ENCODE data around the gene FBXO10. TPM values are rescaled to one million over a fixed set of nuclear protein-coding genes. Genes with fewer than 3 reads are reported as not detected.

Gene FBXO10
- total and polyA plus RNA-seq, 2 of the 4 experiments (the other 2 are of a cell fraction), result 6.6 to 6.7 TPM

GRCh38 chr9:37619806-37620205 lies 43.6 kb upstream of the FBXO10 start:
- peak overlapping the region; percentile 26; the same call in 1 of the 2 replicates for H2BK120ac ChIP-seq (ENCODE audit: low read depth, low read length)
- peak overlapping the region; percentile 55; the same call in 1 of the 2 replicates for H2BK20ac ChIP-seq (ENCODE audit: low read depth, low read length)
- TF ChIP-seq BHLHE40 (IDR thresholded peaks at IDR 0.05; ENCODE audit: low read depth, low read length), result no peak
- no peak for TF ChIP-seq POLR2A (IDR thresholded peaks at IDR 0.05; ENCODE audit: low read depth, low read length)
- no peak for TF ChIP-seq FOS (IDR thresholded peaks at IDR 0.05; ENCODE audit: low read depth, low read length)
- no peak for TF ChIP-seq CEBPB (IDR thresholded peaks at IDR 0.05; ENCODE audit: low read depth, low read length)
- TF ChIP-seq NFE2L2 (IDR thresholded peaks at IDR 0.05; ENCODE audit: low read depth, low read length), result no peak
- TF ChIP-seq SMC3 (IDR thresholded peaks at IDR 0.05; ENCODE audit: low read depth, low read length), result no peak
- TF ChIP-seq USF2 (IDR thresholded peaks at IDR 0.05; ENCODE audit: low read depth, low read length), result no peak
- TF ChIP-seq MXI1 (IDR thresholded peaks at IDR 0.05; ENCODE audit: borderline replicate concordance, low read depth, low read length), result no peak
- no peak for TF ChIP-seq ELK1 (IDR thresholded peaks at IDR 0.05; ENCODE audit: borderline replicate concordance, low read depth, low read length)
- TF ChIP-seq MAZ (IDR thresholded peaks at IDR 0.05; ENCODE audit: borderline replicate concordance, low read depth, low read length), result no peak
- TF ChIP-seq RAD21 (IDR thresholded peaks at IDR 0.05; ENCODE audit: low read length), result no peak
- TF ChIP-seq MAFK (IDR thresholded peaks at IDR 0.05; ENCODE audit: low read depth, low read length), result no peak
- no peak for TF ChIP-seq CHD1 (IDR thresholded peaks at IDR 0.05; ENCODE audit: low read depth, low read length)
- TF ChIP-seq CTCF (conservative IDR thresholded peaks at IDR 0.05; ENCODE audit: low read depth, low read length), result no peak
- H3K27ac ChIP-seq (ENCODE audit: insufficient read depth, low read length), result no peak overlapping the region
- H3K23ac ChIP-seq (ENCODE audit: low read depth, low read length), result no peak overlapping the region
- no peak overlapping the region for H2AFZ ChIP-seq (replicated peaks; ENCODE audit: low read length, poor library complexity)
- H3K4me1 ChIP-seq (ENCODE audit: control insufficient read depth, insufficient read depth, low read length), result peaks cover 4% of the 10 kb centered on the region
- dilution Hi-C loops (cut with HindIII; ENCODE audit: low sequenced_read_pairs, unreplicated experiment) (no loop called here), in situ Hi-C loops (cut with MboI; ENCODE audit: low sequenced_read_pairs) (no loop called here), intact Hi-C loops (cut with micrococcal nuclease) (no loop called here)
- H4K20me1 ChIP-seq (ENCODE audit: insufficient read depth, low read length), result no peaks in the 10 kb centered on the region
- H3K4me2 ChIP-seq (ENCODE audit: low read depth, low read length), result no peak overlapping the region
- no peaks in the 10 kb centered on the region for H3K9me3 ChIP-seq (ENCODE audit: control insufficient read depth, insufficient read depth, low read length)
- no peaks in the 10 kb centered on the region; a peak in 1 of 4 replicates for H3K79me1 ChIP-seq (ENCODE audit: low read depth in 1 of 2, low read length in 2 of 2)
- ChIA-PET POLR2A (ENCODE audit: unreplicated experiment) (no interaction called here), CTCF (no interaction called here)
- peaks cover 3% of the 10 kb centered on the region for H3K9me1 ChIP-seq (ENCODE audit: insufficient read depth, low read length)
- H2BK5ac ChIP-seq (ENCODE audit: low read depth, low read length, poor library complexity, severe bottlenecking), result peak overlapping the region; percentile 82
- H3K18ac ChIP-seq (ENCODE audit: low read depth, low read length), result no peak overlapping the region; the same call in 1 of the 2 replicates
- no peaks in the 10 kb centered on the region for H3K36me3 ChIP-seq (ENCODE audit: control insufficient read depth, insufficient read depth, low read length)
- H4K5ac ChIP-seq (ENCODE audit: low read depth, low read length), result no peak overlapping the region
- 0 out of 2 replicates have a peak overlapping the region, but pooled peaks have one; percentile 43 for H4K91ac ChIP-seq (ENCODE audit: insufficient read depth, low read depth, low read length)
- no peak overlapping the region for H3K4me3 ChIP-seq (ENCODE audit: insufficient read depth, low read depth, low read length)
- BruUV-seq (replicated peaks), result no TSS peak
- peak overlapping the region; percentile 10; the same call in 1 of the 2 replicates for H3K4ac ChIP-seq (ENCODE audit: low read depth, low read length)
- H3K9ac ChIP-seq (ENCODE audit: low read depth, low read length), result no peak overlapping the region
- H3K27me3 ChIP-seq (ENCODE audit: control insufficient read depth, insufficient read depth, low read length), result no peaks in the 10 kb centered on the region; the same call in 1 of the 2 replicates
- H4K8ac ChIP-seq (ENCODE audit: low read depth in 2 of 2, low read length in 2 of 2), result no peak overlapping the region
- H3K56ac ChIP-seq (ENCODE audit: extremely low read depth, insufficient read depth, low read length), result no peak overlapping the region
- H2AK5ac ChIP-seq (ENCODE audit: low read depth, low read length), result no peak overlapping the region
- no peak for DNase-seq
- no CpG with 5 or more reads among the region's 3 CpGs for WGBS, 2 experiments (ENCODE audit: extremely low coverage in 2 of 2, insufficient read length in 1 of 2)
- no peak overlapping the region for H3K14ac ChIP-seq (replicated peaks; ENCODE audit: low read depth, low read length)
- no peak overlapping the region for H2BK15ac ChIP-seq (ENCODE audit: low read depth, low read length)
- no peak overlapping the region for H2AK9ac ChIP-seq (replicated peaks; ENCODE audit: low read depth, low read length, poor library complexity)
- ATAC-seq (ENCODE audit: low read depth), result no peak

All from IMR-90 (cell line).